ENCODE results near the gene CXCL10. TPM values are rescaled to one million over a fixed set of nuclear protein-coding genes. Genes with fewer than 3 reads are reported as not detected.

The CXCL10 gene
- 1 to 10 TPM in 1 of 4 donors, under 1 TPM in 1, not detected in 2; 0.52 to 1.9 TPM for total RNA-seq

DNA sequence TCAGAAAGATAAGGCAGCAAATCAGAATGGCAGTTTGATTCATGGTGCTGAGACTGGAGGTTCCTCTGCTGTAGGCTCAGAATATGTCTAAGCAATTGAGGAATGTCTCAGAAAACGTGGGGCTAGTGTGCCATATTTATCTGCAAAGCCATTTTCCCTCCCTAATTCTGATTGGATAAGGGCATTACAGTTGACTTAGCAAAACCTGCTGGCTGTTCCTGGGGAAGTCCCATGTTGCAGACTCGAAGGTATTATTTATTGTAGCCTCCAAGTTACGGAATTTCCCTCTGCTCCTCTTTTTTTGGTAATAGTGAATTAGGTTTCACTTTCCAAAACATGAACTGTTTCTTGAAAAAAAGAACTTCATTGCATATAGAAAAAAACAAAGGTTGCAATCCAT lies at the start of gene CXCL10:
Gene CXCL10 (minus strand): TSS at position 109 of the 400 bp plus-strand sequence. CDS start 66 bp downstream, at position 43.
- DNase-seq = no peak
- no peak within 1 kb of the TSS for H3K4me3 ChIP-seq
- H3K27ac ChIP-seq = no peak within 1 kb of the TSS
- TF ChIP-seq, protein P1, sequence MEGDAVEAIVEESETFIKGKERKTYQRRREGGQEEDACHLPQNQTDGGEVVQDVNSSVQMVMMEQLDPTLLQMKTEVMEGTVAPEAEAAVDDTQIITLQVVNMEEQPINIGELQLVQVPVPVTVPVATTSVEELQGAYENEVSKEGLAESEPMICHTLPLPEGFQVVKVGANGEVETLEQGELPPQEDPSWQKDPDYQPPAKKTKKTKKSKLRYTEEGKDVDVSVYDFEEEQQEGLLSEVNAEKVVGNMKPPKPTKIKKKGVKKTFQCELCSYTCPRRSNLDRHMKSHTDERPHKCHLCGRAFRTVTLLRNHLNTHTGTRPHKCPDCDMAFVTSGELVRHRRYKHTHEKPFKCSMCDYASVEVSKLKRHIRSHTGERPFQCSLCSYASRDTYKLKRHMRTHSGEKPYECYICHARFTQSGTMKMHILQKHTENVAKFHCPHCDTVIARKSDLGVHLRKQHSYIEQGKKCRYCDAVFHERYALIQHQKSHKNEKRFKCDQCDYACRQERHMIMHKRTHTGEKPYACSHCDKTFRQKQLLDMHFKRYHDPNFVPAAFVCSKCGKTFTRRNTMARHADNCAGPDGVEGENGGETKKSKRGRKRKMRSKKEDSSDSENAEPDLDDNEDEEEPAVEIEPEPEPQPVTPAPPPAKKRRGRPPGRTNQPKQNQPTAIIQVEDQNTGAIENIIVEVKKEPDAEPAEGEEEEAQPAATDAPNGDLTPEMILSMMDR (IDR thresholded peaks at IDR 0.05) = no peak
- TF ChIP-seq POLR2A (IDR thresholded peaks at IDR 0.05) = no peak
- intact Hi-C loops (cut with DNase I; ENCODE audit: low total_unique reads) = no loop called here
- no peaks in the 10 kb centered on the region for H3K36me3 ChIP-seq
- no peaks in the 10 kb centered on the region for H3K4me1 ChIP-seq
- no peaks in the 10 kb centered on the region for H3K9me3 ChIP-seq
- no peaks in the 10 kb centered on the region for H3K27me3 ChIP-seq

DNA sequence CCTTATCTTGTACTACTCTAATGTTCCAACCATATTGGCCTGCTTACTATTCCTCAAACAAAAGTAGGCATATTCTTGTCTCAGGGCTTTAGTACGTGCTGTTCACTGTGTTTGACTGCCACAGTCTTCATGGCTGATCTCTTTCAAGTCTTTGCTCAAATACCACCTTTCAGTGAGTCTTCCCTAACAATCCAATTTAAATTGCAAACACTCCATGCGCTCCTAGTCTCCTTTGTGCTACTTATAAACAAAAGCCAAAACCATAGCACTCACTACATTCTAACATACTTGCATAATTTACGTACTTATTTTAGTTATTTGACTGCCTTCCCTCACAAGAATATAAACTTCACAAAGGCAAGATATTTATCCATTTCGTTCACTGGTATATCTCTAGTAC lies 49.5 kb upstream of the CXCL10 start:
- DNase-seq = no peak
- Histone ChIP-seq H3K9me3 (no peaks in the 10 kb centered on the region), H3K27me3 (no peaks in the 10 kb centered on the region), H3K4me3 (no peak overlapping the region), H3K27ac (no peak overlapping the region), H3K36me3 (no peaks in the 10 kb centered on the region), H3K4me1 (no peaks in the 10 kb centered on the region)
- no peak for TF ChIP-seq POLR2A (IDR thresholded peaks at IDR 0.05)
- TF ChIP-seq, protein P1 (IDR thresholded peaks at IDR 0.05) = no peak
- intact Hi-C loops (cut with DNase I; ENCODE audit: low total_unique reads) = no loop called here

DNA sequence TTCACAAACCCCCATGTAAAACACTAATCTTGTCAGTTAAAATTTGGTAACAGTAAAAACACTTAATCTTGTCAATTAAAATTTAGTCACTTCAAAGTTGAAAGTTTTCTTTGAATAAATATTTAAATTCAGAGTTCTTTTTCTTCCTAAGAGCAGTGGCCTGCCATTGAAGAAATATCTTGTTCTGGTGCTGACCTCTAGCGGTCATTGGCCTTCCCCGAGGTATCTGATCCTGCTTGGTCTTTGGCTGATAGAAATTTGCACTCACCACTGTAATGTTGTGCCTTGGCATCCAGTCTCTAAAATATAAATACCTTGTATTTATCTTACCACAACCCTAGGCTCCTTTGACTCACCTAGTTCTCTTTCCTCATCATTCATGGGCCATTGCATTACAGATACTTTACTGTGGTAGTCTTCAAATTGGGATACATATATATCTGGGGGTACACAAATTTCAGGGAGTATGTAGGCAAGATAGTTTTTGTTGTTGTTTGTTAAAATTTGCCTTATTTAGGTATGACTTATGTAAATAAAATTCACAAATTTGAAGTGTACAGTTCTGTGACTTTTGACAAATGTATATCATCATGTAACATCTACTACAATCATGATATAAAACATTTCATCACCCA lies 44.5 kb upstream of the CXCL10 start:
- Histone ChIP-seq H3K4me3 (no peak overlapping the region), H3K27me3 (no peaks in the 10 kb centered on the region), H3K4me1 (no peaks in the 10 kb centered on the region), H3K36me3 (no peaks in the 10 kb centered on the region), H3K9me3 (no peaks in the 10 kb centered on the region), H3K27ac (no peak overlapping the region)
- peak; percentile 59 to 64 for DNase-seq
- intact Hi-C loops (cut with DNase I; ENCODE audit: low total_unique reads) = loop anchor here (10.0 kb wide), 1 partner anchor 73 kb away; the partner anchor contains the start of gene SDAD1
- TF ChIP-seq POLR2A (IDR thresholded peaks at IDR 0.05) = no peak
- TF ChIP-seq, protein P1 (IDR thresholded peaks at IDR 0.05) = peak; percentile 57 to 80 (median 64)

DNA sequence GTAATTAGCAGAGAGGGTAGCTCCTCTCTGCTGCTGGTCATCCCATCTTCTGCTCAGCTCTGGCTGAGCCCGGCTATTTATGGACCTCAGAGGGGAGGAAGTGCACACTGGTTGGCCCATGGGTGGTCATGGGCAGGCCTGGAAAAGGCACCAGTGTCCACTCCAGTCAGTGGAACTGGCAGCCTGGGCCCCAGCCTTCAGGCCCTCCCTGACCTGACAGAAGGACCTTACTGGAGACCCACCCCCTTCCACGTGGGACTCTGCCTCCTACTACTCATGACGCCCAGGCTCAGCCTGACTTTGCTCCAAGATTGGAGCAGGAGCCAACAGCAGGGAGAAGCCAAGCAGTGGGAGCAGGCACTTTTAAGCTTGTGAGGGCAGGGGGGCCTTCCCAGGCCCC lies 43.2 kb upstream of the CXCL10 start:
- no peaks in the 10 kb centered on the region for H3K27me3 ChIP-seq
- DNase-seq = no peak
- intact Hi-C loops (cut with DNase I; ENCODE audit: low total_unique reads) = loop anchor here (10.0 kb wide), 1 partner anchor 72 kb away; the partner anchor contains the start of gene SDAD1
- H3K36me3 ChIP-seq = no peaks in the 10 kb centered on the region
- TF ChIP-seq POLR2A (IDR thresholded peaks at IDR 0.05) = no peak
- TF ChIP-seq, protein P1 (IDR thresholded peaks at IDR 0.05) = no peak
- no peak overlapping the region for H3K27ac ChIP-seq
- no peaks in the 10 kb centered on the region for H3K4me1 ChIP-seq
- H3K9me3 ChIP-seq = no peaks in the 10 kb centered on the region
- no peak overlapping the region for H3K4me3 ChIP-seq

DNA sequence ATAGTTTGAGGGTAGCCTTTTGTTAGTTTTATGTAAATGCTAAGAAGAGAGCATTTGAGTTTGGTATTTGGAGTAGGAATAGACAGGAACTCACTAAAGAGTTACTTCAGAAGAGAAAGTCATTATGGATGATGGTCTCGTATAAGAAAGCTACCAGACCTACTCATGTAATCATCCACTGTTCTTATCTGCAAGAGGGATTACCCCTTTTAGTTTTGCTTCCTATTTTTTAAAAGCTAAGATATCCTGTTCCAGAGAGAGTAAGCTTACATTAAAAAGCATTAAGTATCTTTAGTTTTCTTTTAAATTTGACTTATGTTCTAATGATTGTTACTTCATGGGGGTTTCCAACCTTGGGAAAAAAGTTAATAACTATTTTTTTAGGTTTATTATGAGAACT lies 38.7 kb upstream of the CXCL10 start:
- H3K4me3 ChIP-seq = no peak overlapping the region
- intact Hi-C loops (cut with DNase I; ENCODE audit: low total_unique reads) = loop anchor here (10.0 kb wide), 1 partner anchor 67 kb away; the partner anchor contains the start of gene SDAD1
- H3K36me3 ChIP-seq = no peaks in the 10 kb centered on the region
- DNase-seq = no peak
- H3K9me3 ChIP-seq = no peaks in the 10 kb centered on the region
- H3K4me1 ChIP-seq = no peaks in the 10 kb centered on the region
- TF ChIP-seq POLR2A (IDR thresholded peaks at IDR 0.05) = no peak
- TF ChIP-seq, protein P1 (IDR thresholded peaks at IDR 0.05) = no peak
- H3K27me3 ChIP-seq = no peaks in the 10 kb centered on the region
- no peak overlapping the region for H3K27ac ChIP-seq

Data from uterus (tissue), 4 donors.